SK-MEL-5 (cell line): ENCODE results near the gene ZC3H7A. TPM values are rescaled to one million over a fixed set of nuclear protein-coding genes. Genes with fewer than 3 reads are reported as not detected.

Experiments
- small RNA-seq, 2 experiments: library from RNA; depleted of rRNA; stranded (forward); fragments of <200 nt; gene quantifications; one replicate each; pipeline ENCODE3, GENCODE V24; 2014
- total RNA-seq: library from RNA; depleted of rRNA; stranded (reverse); fragments of >200 nt; shearing (Covaris generic); gene quantifications from 2 replicates; pipeline ENCODE4 v1.2.3, GENCODE V29; 2014; rRNA removed

ZC3H7A gene
- total RNA-seq, 1 experiment from 2014 or later, result 54.7 TPM

Small RNA genes lying within 50 kb of the gene (small RNA-seq; reads per million reads assigned to genes)
- 0 reads per million in 2 experiments for gene RF00017

Other genes with a start within 250 kb of the ZC3H7A start
- gene LITAF, start 210.3 kb downstream of the ZC3H7A start, total RNA-seq, result 130 and 135 TPM in 2 replicates
- 22.0 and 23.7 TPM in 2 replicates for gene SNN, start 128.8 kb downstream of the ZC3H7A start, total RNA-seq
- gene TXNDC11, start 54.4 kb downstream of the ZC3H7A start, total RNA-seq, result 27.5 and 32.5 TPM in 2 replicates
- 386 and 432 TPM in 2 replicates for gene RSL1D1, start 54.3 kb upstream of the ZC3H7A start, total RNA-seq
- 47.3 and 55.6 TPM in 2 replicates for gene GSPT1, start 118.7 kb upstream of the ZC3H7A start, total RNA-seq
- 0.61 and 1.2 TPM in 2 replicates for gene NPIPB2, start 144.8 kb upstream of the ZC3H7A start, total RNA-seq
- gene TNFRSF17, start 168.0 kb upstream of the ZC3H7A start, total RNA-seq, result not detected in 2 replicates
- gene SNX29, start 179.5 kb upstream of the ZC3H7A start, total RNA-seq, result 7.2 and 7.7 TPM in 2 replicates